Cardiac septum (tissue), 1 donor: ENCODE measurements around the gene GPC5. TPM values are rescaled to one million over a fixed set of nuclear protein-coding genes. Genes with fewer than 3 reads are reported as not detected.

Experiments
- DNase-seq: peaks from one replicate; pipeline ENCODE4 v3.0.0-alpha.2; 2020; ENCODE audit warnings: low spot score
- intact Hi-C: fragments of 100-400 bp; cut with DNase I; formaldehyde crosslinking; loops from one replicate; pipeline ENCODE4 v1.14.0; 2022
- total RNA-seq: library from RNA; stranded (reverse); fragmentation: NEBNext Ultra II Directional; extraction: Animal tissue kit (Norgen Biotek cat#: 25700); gene quantifications from one replicate; pipeline ENCODE4 v1.2.1, GENCODE V29; 2021
- donor health status: DM: no; HTN: no; CAD: no.

The GPC5 gene
- total RNA-seq, 1 donor from 2014 or later = 0.86 TPM

DNA sequence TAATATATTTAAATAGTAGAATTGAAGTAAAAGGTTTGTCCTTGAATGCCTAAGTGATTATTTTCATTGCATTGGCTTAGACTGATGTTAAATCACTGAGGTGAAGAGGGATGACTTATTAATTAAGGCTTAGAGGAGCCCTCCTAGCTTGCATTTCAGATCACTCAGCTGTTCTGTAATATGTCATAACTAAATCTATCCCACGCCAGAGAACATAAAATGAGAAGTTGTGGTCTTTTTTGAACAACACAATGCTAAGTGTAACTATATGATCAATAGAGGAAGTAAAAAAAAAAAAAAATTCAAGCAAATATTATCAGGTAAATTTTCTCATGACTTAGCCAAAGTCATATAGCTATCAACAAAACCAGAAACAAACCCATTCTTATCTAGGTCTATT is 752.2 kb downstream of the GPC5 start:
- no peak for DNase-seq
- intact Hi-C loops = no loop called here

DNA sequence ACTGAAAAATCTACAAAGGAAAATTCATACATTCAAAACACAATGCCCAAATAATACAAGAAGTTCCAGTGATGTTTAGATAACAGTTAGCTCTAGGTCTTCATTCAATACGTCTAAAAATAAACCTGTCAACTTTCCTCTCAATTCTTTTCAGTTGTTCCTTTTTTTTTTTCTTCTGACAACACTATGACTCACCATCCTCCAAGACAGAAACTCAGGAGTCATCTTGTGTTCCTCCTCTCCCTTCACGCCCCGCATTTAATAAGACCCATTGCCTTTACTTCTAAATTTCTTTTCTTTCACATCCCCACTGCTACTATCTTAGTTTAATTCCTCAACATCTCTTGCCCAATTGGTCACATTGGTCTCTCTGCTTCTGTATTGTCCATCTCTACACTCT is 759.9 kb downstream of the GPC5 start:
- intact Hi-C loops = no loop called here
- DNase-seq = no peak

DNA sequence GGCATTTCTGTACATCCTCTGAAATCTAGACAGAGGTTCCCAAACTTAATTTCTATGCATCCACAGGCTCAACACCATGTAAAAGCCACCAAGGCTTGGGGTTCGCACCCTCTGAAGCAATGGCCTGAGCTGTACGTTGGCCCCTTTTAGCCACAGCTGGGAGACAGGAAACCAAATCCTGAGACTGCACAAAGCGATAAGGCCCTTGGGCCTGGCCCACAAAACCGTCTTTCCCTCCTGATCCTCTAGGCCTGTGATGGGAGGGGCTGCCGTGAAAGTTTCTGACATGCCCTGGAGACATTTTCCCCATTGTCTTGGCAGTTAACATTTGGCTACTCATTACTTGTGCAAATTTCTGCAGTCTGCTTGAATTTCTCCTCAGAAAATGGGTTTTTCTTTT is 766.4 kb downstream of the GPC5 start:
- DNase-seq = no peak
- intact Hi-C loops = no loop called here

DNA sequence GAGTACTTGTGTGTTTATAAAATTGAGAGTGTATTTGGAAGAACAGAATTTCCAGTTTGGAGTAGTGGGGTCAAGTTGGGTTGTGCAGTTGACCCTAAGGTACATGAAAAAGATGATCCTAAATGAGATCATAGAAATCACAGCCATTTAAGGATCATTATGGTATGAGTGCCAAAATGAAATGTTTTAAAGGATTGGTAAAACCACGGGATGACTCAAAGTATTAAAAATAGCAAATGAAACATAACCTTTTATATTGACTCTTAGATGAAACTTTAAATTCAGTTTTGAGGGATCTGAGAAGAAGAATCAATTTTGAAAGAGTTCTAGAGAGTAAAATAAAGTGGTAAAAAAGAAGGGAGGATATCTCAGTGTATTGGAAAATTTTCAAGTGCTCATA is 773.8 kb downstream of the GPC5 start:
- intact Hi-C loops = no loop called here
- no peak for DNase-seq

DNA sequence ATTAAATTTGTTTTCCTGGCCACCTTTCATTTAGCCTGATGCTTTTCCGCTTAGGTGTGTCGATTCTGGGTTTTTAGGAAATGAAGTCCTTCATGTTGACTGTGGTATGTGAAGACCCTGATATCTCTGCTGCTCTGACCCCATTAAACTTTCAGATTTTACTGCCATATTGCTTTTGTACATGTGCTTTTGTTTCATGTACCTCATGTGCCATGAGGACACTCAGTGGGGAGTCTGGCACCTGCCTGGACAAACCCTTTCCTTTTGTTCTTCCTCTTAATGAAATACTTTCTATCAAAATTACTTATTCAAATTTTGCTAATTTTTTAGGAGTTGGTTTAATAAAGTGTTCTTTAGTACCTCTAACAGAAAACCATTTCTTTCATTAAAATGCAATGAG is 774.8 kb downstream of the GPC5 start:
- DNase-seq = no peak
- intact Hi-C loops = no loop called here

DNA sequence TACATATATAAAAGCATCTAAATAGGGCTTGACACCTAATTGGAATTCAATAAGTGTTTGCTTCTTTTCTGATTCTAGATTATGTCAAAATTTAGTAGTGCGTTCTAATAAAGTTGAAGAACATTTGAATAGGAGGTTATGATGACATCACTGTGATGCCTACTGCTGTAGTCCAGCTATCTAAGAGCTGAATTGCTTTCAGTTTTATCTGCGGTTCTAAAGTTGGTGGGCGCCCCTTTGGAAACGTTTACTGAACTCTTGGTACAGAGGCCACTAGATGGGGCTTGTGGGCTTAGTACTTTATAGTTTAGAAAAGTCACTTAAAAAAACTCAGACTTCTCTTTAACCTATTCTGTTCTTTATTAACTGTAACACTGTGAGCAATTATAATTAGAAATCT is 776.9 kb downstream of the GPC5 start:
- no peak for DNase-seq

DNA sequence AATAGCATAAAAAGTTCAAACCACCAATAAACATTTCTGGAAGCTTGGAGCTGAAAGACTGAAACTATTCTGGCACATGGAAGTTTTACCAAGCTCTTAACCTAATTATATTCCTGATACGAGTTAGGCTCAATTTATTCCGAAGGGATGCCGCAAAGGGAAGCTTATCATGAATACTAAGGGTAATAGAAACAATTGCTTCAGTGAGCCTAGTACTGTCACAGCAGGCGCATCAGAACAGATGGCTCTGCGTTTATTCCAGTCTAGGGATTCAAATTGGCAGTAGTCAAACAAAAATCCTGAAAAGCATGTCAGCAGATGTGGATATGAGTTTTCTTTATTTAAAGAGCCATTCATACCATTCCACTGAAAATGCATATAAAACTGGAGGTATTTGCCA is 779.5 kb downstream of the GPC5 start:
- no peak for DNase-seq

More for the DNA sequence above, 776.9 kb downstream of the GPC5 start:
- intact Hi-C loops = no loop called here

DNA sequence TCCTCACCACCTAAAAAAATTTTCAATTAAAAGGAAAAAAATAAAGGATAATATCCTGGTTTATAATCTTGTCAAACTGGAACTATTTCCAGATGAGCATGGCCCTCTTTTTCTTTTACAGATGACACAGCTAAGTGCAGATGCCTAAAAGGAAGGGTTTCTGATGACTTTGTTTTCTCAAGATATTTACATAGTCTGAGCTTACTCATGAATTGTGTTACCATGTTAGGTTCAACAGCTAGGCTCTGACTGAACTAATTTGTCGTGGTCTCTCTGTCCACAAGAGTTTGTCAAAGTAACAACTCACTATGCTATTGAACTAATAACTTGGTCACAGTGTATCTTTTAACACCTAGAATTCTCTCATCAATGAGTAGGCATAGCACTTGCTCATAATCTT is 780.8 kb downstream of the GPC5 start:
- intact Hi-C loops = no loop called here
- no peak for DNase-seq

More for the DNA sequence above, 779.5 kb downstream of the GPC5 start:
- intact Hi-C loops = no loop called here

DNA sequence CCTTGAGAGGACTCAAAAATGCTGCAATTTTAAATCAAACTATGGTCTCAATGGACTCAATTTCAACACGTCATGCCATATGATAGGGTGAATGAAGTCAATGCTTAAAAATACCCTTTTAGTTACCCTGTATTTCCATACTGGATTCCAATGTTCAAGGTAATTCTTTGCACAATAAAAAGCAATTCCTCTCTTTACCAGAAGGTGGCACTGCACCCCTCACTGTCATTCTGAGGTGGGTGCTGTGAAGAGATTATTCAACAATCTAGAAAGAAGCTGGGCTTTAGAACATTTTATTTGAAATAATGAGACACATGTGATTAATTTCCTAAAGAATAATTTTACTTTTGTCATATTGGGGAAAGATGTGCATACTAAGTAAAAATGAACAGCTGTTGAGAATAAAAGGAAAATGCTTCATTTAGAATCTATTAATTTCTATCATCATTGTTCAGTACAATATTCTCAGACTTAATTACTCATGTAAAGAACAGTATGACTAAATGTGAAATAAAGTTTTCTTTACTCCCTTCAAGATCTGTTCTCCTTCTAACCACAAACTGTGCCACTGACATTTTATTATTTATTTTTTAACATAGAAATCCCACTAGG is 789.1 kb downstream of the GPC5 start:
- intact Hi-C loops = no loop called here
- no peak for DNase-seq

DNA sequence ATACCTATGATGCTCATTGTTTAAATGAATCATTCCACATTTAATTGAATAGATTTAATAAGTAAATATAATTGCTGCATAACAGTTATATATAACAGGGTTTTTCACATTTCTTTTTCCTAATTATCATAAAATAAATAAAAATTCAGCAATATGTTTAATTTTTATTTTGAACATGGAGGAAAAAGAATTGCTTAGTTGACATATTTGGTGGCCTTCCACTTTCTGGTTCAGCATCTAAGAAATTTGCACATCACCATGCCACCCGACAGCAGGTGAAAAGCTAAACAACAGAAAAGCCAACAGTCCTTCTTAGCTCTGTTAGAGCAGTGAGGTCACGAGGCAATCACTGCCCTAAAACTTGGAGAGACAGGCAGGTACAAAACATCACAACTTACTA is 790.2 kb downstream of the GPC5 start:
- no peak for DNase-seq
- intact Hi-C loops = no loop called here

DNA sequence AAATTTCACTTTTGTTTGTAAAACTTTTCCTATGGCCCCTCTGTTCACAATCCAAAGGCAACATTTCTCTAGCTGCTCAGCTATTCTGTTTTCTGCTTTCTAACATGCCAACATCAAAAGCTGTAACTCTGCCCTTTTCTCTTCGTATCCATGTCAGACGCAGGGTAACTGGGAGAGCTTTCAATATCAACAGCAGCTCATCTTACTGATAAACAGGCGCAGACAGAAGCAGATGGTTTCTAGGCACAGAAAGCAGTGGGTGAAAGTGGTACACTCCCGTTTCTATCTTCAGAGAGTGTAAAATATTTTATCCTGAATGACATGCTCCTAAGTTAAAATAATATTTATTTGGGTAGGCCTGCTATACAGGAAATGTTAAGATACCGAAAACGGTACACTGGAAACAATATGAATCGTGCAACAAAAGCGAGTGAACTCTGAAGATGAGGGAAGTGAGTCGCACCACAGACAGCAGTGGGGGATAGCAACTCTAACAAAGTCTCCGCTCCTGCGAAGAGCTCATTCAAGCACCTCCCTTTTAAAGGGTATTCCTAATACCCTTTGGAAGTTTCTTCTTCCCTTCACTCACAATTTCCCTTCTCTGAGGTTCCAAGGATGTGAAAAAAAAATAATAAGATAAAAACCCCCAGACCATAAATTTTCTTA is 798.3 kb downstream of the GPC5 start:
- intact Hi-C loops = no loop called here
- no peak for DNase-seq

DNA sequence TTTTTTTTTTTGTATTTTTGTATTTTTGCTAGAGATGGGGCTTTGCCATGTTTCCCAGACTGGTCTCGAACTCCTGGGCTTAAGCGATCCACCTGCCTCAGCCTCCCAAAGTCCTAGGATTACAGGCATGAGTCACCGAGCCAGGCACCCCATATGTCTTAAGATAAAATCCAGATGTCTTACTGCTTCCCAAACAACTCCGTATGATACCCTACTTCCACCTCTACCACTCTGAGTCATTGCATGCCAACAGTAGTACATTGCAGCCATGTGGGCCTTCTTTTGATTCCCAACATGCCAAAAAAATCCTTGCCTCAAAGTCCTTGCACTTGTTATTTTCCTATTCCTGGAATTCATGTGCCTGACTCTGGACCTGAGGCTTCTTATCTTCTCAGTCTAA is 799.2 kb downstream of the GPC5 start:
- intact Hi-C loops = no loop called here
- DNase-seq = no peak

DNA sequence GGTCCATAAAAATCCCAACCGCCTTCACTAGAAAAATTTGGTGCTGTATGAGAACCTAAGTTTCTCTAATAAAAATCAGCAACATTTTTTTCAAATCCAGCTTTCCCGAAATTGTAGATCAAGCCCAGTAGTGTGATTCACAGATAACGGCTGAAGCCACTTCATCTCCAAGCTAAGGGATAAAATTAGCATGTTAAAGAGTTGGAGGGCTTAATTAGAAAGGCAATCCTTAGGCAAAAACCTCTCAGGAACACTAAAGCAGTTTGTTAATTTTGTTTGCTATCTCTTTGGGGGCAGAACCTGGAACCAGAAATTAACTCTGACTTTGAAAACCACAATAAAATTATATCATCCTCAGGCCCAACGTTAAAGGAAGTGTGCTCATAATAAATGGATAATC is 820.2 kb downstream of the GPC5 start:
- DNase-seq = no peak
- intact Hi-C loops = no loop called here

DNA sequence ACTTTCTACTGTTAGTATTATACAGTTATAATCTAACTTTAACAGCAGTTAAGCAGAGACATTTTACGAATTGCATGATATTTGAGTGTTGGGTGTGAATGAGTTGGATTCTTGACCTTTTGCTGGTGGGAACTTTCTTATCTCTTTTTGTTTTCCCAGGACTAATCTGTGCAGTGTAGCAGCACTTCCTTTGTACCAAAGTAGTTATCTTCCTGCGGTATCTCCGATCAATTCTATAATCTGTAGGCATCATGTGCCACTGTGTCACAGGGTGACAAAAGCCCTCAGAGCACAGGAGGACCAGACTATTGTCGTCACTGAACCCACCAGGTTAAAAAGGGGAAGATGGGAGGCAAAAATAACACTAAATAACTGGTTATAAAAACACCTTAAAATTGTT is 823.5 kb downstream of the GPC5 start:
- no peak for DNase-seq
- intact Hi-C loops = no loop called here

DNA sequence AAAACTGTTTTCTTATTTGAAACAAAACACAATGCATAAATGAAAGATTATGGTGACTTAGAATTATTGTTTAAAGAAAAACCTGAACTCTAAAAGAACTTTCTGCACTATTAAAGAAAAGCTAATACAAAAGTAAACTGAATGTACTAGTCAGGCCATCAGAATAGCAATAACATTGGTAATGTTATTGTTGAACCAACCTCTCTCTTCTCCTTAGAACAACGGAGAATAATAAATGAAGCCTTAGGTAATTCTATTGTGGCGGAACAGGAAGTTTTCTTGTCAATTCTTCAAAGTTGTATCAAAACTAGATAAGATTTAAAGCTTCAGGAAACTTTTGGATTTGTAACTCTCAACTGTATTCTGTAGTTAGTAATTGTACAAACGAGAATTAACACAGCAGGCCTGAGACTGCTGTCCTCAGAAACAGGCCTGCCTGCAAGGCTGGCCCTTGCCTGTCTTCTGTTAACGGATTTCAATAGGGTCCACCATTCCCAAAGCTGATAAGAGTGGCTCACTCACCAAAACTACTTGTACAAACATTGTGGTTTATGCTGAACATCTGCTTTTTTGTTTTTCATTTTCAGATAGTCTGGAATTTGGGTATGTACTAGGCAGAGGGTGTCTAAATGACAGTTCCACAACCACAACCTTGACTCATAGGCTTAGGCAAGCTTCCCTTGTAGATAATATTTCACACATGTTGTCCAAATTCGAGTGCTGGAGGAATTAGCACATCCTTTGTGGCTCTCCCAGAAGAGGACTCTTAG is 825.8 kb downstream of the GPC5 start:
- DNase-seq = no peak
- intact Hi-C loops = no loop called here

DNA sequence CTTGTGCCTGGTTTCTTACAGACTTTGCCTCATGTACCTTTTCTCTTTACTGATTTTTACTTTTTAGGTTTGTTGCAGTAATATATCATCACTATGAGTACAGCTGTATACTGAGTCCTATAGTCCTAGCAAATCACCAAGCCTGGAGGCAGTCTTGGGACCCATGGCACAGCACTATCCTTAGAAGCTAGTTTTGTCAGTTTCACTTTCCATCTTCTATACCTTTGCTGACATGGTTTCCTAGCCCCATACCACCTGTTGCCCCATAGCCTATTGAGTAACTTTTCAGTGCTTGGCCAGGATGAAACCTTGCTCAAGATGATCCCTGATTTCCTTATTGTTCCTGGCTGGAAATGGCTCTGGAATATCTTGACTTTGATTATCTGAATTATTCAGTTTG is 826.4 kb downstream of the GPC5 start:
- intact Hi-C loops = no loop called here
- no peak for DNase-seq

DNA sequence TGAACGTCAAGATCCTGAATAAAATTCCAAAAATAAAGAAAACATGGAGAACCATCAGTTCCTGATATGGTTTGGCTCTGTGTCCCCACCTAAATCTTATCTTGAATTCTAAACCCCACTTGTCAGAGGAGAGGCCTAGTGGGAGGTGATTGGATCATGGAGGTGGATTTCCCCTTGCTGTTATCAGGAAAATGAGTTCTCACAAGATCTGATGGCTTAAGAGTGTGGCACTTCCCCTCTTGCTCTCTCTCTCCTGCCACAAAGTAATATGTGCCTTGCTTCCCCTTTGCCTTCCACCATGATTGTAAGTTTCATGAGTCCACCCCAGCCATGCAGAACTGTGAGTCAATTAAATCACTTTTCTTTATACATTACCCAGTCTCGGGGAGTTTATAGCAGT is 827.4 kb downstream of the GPC5 start:
- intact Hi-C loops = no loop called here
- no peak for DNase-seq

DNA sequence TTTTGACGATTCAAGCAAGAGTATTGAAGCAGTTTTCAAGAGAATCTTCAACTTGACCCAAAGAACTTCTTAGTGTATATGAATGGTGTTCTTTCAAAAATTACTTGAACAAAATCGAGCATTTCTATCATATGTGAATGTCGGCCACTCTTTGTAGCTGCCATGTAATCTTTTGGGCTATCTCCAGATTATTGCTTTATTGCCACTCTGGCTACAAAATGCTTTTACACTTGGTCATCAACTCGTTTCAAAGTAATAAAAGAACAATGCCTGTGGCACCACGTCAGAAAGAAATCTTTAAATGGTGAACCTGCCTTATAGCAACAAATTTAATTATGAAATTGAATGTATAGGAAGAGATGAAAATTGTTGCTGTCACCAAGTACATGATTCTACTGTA is 834.5 kb downstream of the GPC5 start:
- intact Hi-C loops = no loop called here
- no peak for DNase-seq

DNA sequence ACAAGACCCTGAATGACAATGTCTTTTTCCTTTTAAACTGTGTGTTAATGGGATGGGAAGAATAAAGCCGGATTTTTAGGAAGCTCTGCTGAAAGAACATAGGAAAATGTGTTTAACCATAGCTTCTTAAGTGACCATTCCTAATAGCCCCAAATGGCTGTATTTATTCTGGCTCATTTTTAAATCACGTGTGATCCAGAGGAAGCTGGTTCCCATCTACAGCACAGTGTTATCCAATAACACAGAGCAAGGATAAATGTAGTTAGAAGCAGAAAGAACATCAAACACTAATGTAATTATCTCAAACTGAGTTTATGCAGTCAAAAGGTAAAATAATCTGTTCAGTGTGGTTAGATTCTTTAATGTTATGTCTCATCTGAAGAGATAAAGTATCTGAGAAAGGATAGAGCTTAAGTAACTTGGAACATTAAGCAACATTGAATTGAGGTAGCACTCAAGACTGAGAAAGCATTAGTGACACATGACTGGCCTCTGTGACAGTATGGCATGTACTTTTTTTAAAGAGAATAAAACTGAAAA is 853.3 kb downstream of the GPC5 start:
- no peak for DNase-seq
- intact Hi-C loops = no loop called here

DNA sequence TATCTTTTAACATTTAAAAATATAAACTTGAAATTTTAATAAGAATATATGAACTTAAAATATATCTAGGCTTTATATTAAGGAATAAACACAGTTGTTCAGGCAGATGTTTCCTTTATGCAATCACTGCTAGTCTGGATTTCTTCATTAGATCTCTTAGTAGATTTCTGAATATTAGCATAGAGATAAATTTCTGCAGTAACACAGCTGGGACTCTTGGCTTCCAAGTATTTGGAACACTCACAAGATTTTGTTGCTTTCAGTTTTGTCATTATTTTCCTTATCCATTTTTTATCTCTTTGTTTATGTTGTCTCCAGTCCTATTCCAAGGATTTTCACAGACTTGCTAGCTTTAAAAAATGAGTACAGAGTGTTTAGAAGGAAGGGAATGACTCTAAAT is 857.1 kb downstream of the GPC5 start:
- no peak for DNase-seq
- intact Hi-C loops = no loop called here

DNA sequence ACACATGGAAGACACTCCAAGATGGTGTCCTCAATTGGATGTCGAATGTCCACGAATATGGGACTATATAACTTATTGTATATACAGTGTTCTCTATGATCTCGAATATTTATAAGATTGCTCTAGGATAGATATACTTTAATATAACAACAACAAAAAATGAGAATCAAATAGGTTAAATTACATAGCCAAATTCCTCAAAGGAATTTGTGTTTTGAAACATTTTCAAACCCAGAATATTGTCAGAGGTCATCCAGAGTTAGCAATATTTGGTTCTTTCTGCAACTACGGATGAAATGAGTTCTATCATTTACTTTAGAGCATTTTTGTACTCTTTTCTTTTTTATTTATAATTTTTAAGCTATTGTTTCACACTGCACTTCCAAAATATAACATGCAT is 857.8 kb downstream of the GPC5 start:
- DNase-seq = no peak
- intact Hi-C loops = no loop called here
